NCI-H2081 (cell line): Measurements from ENCODE around the gene LGALS16.
"Not testable (repeated sequence)": the region's sequence is repeated elsewhere in the genome, so short reads cannot be mapped to it uniquely, and the experiment has no call there.

Experiments
- DNase-seq, 2 experiments: peaks; one replicate each; lab custom pipeline; 2025; lab: John Stamatoyannopoulos, UW

LGALS16 gene, protein sequence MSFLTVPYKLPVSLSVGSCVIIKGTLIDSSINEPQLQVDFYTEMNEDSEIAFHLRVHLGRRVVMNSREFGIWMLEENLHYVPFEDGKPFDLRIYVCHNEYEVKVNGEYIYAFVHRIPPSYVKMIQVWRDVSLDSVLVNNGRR

GRCh38 chr19:39655613-39656012 is at the start of gene LGALS16:
LGALS16 (plus strand) TSS chr19:39655913; CDS start chr19:39655962, 49 bp downstream.
- no peak for DNase-seq

DNA sequence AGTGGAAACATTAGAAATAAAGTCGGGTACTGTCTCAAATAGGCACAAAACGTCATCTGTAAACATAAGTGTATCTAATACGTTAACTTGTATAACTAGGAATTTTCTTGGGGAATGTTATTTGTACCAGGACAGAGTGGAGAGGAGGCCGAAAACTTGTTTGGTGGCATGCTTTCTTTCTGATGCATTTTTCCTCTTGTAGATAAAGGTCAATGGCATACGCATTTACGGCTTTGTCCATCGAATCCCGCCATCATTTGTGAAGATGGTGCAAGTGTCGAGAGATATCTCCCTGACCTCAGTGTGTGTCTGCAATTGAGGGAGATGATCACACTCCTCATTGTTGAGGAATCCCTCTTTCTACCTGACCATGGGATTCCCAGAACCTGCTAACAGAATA is 48.7 kb upstream of the LGALS16 start:
- no peak for DNase-seq

DNA sequence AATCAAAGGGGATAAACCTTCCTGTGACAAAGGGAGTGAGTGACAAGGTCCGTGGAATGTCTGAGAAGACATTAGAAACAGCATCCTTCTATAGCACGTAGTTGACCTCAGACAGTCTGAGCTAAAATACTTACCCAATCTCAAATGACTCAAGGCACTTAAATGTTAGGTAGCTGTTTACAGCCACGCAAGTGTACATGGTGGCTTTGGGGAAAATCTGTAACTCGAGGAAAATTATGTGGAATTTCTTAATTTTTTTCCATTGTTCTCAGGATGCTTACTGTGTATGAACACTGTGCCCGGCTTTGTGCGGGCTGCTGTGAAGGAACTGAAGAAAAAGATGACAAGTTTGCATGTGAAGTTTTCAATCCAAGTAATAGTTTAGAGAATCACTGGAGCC is 48.2 kb upstream of the LGALS16 start:
- no peak for DNase-seq

- no peak for DNase-seq
Measured at GRCh38 chr19:39613597-39613996, 42.1 kb upstream of the LGALS16 start.

DNA sequence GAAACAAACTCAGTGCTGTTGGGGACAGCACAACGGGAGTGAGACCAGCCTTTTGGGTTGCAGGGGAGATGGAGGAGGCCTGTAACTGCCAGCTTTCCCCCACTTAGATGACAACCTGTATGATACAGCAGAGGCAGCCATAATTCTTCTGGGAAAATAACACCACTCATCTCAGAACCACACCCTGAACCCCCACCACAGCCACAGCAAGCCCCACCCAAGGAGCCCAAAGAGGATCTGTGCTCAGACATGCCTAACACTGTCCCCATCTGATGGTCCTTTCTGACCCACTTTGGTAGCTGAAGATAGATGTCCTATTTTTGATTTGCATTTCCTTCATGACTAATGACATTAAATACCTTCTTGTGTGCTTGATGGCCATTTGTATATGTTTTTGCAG is 38.0 kb upstream of the LGALS16 start:
- no peak for DNase-seq

DNA sequence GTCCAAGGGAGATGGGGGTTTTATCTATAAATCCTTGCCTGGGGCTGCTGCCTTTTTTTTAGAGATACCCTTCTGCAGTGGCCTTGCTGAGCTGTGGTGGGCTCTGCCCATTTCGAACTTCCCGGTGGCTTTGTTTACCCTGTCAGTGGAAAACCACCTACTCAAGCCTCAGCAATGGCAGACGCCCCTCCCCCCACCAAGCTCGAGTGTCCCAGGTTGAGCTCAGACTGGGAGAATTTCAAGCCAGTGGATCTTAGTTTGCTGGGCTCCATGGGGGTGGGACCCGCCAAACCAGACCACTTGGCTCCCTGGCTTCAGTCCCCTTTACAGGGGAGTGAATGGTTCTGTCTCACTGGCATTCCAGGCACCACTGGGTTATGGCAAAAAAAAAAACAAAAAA is 31.8 kb upstream of the LGALS16 start:
- no peak for DNase-seq

- not testable (repeated sequence) for DNase-seq
Measured at GRCh38 chr19:39627631-39628030, 28.1 kb upstream of the LGALS16 start.

- no peak for DNase-seq
Measured at GRCh38 chr19:39631178-39631577, 24.5 kb upstream of the LGALS16 start.

- DNase-seq, result no peak
Measured at GRCh38 chr19:39631626-39632025, 24.1 kb upstream of the LGALS16 start.

DNA sequence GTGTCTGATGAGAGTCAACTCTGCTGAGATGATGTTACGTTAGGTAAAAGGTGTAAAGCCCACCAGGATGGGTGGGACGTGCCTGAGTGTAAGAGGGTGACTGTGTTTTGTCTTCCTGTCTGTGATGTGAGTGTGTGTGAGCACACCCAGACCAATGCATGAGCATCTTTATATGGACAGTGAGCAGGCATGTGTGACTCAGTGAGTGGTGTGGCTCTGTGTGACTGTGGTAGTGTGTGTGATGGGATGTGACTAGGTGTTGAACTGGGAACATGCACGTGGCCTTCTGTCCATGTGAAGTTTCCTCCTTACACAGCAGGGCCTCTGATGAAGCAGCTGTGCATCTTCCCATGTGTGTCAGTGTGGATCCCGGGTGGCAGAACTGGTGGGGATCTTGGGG is 17.8 kb upstream of the LGALS16 start:
- no peak for DNase-seq

DNA sequence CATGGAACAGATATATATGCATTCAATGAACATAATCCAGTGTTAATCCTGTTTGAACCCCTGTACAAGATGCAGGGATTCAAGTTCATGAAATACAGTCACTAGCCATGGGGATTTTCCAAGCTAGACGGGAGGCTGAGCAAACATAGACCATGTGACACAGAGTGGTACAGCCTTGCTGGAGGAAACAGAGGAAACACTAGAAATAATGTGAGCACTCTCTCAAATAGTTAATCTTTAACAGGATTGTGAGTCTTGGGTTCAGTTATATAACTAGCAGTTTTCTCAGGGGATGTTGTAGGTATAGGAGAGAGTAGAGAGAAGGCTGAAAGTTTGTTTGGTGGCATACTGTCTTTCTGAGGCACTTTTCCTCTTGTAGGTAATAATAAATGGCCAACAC is 13.9 kb upstream of the LGALS16 start:
- DNase-seq, result no peak

DNA sequence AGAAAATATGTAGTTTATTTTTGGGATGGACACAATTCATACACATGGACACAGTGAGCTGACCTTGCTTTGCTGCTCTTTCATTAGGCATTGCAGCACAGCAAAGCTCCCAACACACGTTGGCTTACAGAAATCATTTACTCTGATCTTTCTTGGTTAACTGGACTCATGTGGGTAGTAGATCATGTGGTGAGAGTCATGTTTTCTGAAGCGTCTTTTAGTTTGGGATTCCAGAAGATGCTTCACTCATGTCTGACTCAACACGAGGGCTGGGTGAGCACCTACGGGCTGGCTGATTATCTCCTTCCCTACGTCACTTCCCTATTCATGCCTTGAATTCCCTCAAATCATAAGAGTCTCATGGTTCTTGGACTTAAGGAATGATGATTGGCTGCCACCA is 12.1 kb upstream of the LGALS16 start:
- no peak for DNase-seq

- DNase-seq, result no peak
Measured at GRCh38 chr19:39645800-39646411, 9.8 kb upstream of the LGALS16 start.

- DNase-seq, result no peak
Measured at GRCh38 chr19:39647918-39648317, 7.8 kb upstream of the LGALS16 start.

DNA sequence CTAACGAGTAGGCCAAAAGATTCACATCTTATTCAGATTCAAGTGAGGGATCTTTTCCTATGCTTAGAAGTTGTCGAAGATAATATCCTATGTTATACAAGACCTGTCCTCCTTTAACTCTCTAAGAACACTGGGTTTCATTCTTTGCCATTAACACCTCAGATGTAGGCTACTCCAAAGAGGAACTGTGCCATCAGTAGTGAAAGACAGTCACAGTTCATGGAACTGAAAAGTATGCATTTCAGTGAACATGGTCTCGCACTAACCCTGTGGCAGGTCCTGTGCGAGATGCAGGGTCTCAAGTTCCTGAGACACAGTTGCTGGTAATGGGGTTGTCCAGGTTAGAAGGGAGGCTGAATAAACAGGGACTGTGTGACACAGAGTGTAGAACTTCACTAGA is 4.1 kb downstream of the LGALS16 start:
- DNase-seq, result no peak

GRCh38 chr19:39660661-39661060 is 4.9 kb downstream of the LGALS16 start:
- DNase-seq, result no peak

GRCh38 chr19:39661565-39661964 is 5.9 kb downstream of the LGALS16 start:
- no peak for DNase-seq

- not testable (repeated sequence) for DNase-seq
Measured at GRCh38 chr19:39669860-39670259, 14.1 kb downstream of the LGALS16 start.

DNA sequence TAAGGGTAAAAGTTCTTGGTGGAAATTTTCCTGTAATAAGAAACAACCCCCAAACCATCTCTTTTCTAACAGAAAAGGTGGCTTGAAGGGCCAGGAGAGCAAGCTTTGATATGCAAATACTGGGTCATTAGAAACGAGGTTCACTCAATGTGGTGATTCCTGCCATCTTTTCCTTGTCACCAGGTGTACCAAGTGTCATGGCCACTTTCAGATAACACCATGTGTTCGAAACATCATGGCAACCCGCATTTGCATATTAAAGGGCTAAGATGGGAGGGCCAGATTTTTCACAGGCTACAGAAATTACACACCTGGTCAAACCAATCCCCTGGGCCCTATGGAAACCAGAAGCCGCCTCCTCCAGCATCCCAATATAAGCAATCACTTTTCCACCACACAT is 15.3 kb downstream of the LGALS16 start:
- no peak for DNase-seq

GRCh38 chr19:39671739-39672363 is 16.1 kb downstream of the LGALS16 start:
- peak; percentile 56 to 58 for DNase-seq

- no peak for DNase-seq
Measured at GRCh38 chr19:39672473-39672872, 16.8 kb downstream of the LGALS16 start.

GRCh38 chr19:39673862-39674261 is 18.1 kb downstream of the LGALS16 start:
- not testable (repeated sequence) for DNase-seq

GRCh38 chr19:39676004-39676403 is 20.3 kb downstream of the LGALS16 start:
- DNase-seq, result no peak
